Breast epithelium (tissue), 3 donors: ENCODE data around the gene ZNF248.

Experiments
- CTCF ChIP-seq, 3 donors: fragments of 450-650 bp; IDR thresholded peaks; one replicate each; pipeline ENCODE4 v1.5.1; 2016 to 2017; ENCODE audit warnings: antibody characterized with exemption in 3 of 3, mild to moderate bottlenecking in 3 of 3, moderate library complexity in 3 of 3
- POLR2A ChIP-seq: fragments of 450-650 bp; IDR thresholded peaks from one replicate; pipeline ENCODE4 v1.6.1; 2016; ENCODE audit warnings: antibody characterized with exemption, mild to moderate bottlenecking, moderate library complexity

- TF ChIP-seq POLR2A = no peak
- no peak for TF ChIP-seq CTCF (IDR thresholded peaks at IDR 0.05)
Measured at GRCh38 chr10:37872283-37872682, 14.9 kb upstream of the ZNF248 start.
